H9 (cell line): ENCODE data around the gene ST8SIA5. TPM values are rescaled to one million over a fixed set of nuclear protein-coding genes. Genes with fewer than 3 reads are reported as not detected.

Experiments
- DNase-seq: peaks from one replicate; pipeline ENCODE4 v3.0.0-alpha.2; 2017
- H2AFZ ChIP-seq: one replicate; pipeline ENCODE4 v1.6.1; 2013; ENCODE audit warnings: mild to moderate bottlenecking, low read length, control low read depth, moderate library complexity
- H2AK5ac ChIP-seq: 2 replicates; pipeline ENCODE4 v1.6.1; 2013; ENCODE audit warnings: low read length, control low read depth, mixed read lengths; ENCODE audit not compliant: insufficient read length
- H2BK120ac ChIP-seq: one replicate; pipeline ENCODE4 v1.6.1; 2013; ENCODE audit warnings: low read depth, mild to moderate bottlenecking, low read length, control low read depth, inconsistent platforms; ENCODE audit not compliant: poor library complexity, severe bottlenecking
- H2BK12ac ChIP-seq: 2 replicates; pipeline ENCODE4 v1.6.1; 2013; ENCODE audit warnings: low read length, control low read depth, mixed read lengths, low read depth; ENCODE audit not compliant: insufficient read length
- H2BK15ac ChIP-seq: 2 replicates; pipeline ENCODE4 v1.6.1; 2013; ENCODE audit warnings: low read depth, low read length, control low read depth
- H2BK20ac ChIP-seq: one replicate; pipeline ENCODE4 v1.6.1; 2013; ENCODE audit warnings: low read depth, mild to moderate bottlenecking, low read length, control low read depth, inconsistent platforms; ENCODE audit not compliant: poor library complexity, severe bottlenecking
- H2BK5ac ChIP-seq: 2 replicates; pipeline ENCODE4 v1.6.1; 2013; ENCODE audit warnings: low read length, control low read depth, mixed read lengths; ENCODE audit not compliant: insufficient read length
- H3K14ac ChIP-seq: 2 replicates; pipeline ENCODE4 v1.6.1; 2013; ENCODE audit warnings: low read length, control low read depth; ENCODE audit not compliant: insufficient read depth
- H3K18ac ChIP-seq: 2 replicates; pipeline ENCODE4 v1.6.1; 2013; ENCODE audit warnings: low read depth, mild to moderate bottlenecking, mixed read lengths, low read length, control low read depth; ENCODE audit not compliant: insufficient read length
- H3K23ac ChIP-seq: 2 replicates; pipeline ENCODE4 v1.6.1; 2013; ENCODE audit warnings: low read length, control low read depth, mixed read lengths, low read depth; ENCODE audit not compliant: insufficient read length
- H3K23me2 ChIP-seq: 2 replicates; pipeline ENCODE4 v1.6.1; 2013; ENCODE audit warnings: low read depth, mild to moderate bottlenecking, mixed read lengths, low read length, control low read depth; ENCODE audit not compliant: insufficient read length, poor library complexity, severe bottlenecking
- H3K27ac ChIP-seq: 2 replicates; pipeline ENCODE4 v1.5.1; 2013; ENCODE audit warnings: low read length, control low read depth, mixed read lengths, low read depth; ENCODE audit not compliant: insufficient read length
- H3K27me3 ChIP-seq: 2 replicates; pipeline ENCODE4 v1.6.1; 2013; ENCODE audit warnings: low read length, control low read depth, inconsistent platforms; ENCODE audit not compliant: insufficient read depth
- H3K4ac ChIP-seq: 2 replicates; pipeline ENCODE4 v1.6.1; 2013; ENCODE audit warnings: low read depth, mild to moderate bottlenecking, control low read depth, inconsistent platforms, low read length, moderate library complexity
- H3K4me1 ChIP-seq: 2 replicates; pipeline ENCODE4 v1.6.1; 2013; ENCODE audit warnings: low read length, control low read depth, inconsistent platforms; ENCODE audit not compliant: insufficient read depth
- H3K4me2 ChIP-seq: 2 replicates; pipeline ENCODE4 v1.6.1; 2013; ENCODE audit warnings: low read length, control low read depth, mixed read lengths; ENCODE audit not compliant: insufficient read length, insufficient read depth
- H3K56ac ChIP-seq: 2 replicates; pipeline ENCODE4 v1.6.1; 2013; ENCODE audit warnings: low read depth, mild to moderate bottlenecking, mixed read lengths, low read length, control low read depth; ENCODE audit not compliant: insufficient read length
- H3K79me1 ChIP-seq: 2 replicates; pipeline ENCODE4 v1.6.1; 2013; ENCODE audit warnings: low read depth, mild to moderate bottlenecking, moderate library complexity, low read length, control low read depth, inconsistent platforms; ENCODE audit not compliant: insufficient read depth, poor library complexity, severe bottlenecking
- H3K79me2 ChIP-seq: 2 replicates; pipeline ENCODE4 v1.6.1; 2013; ENCODE audit warnings: low read length, control low read depth, inconsistent platforms; ENCODE audit not compliant: insufficient read depth
- H3K9ac ChIP-seq: 2 replicates; pipeline ENCODE4 v1.6.1; 2013; ENCODE audit warnings: low read length, control low read depth, mixed read lengths; ENCODE audit not compliant: insufficient read length; ENCODE audit errors: extremely low read depth
- H3K9me3 ChIP-seq: one replicate; pipeline ENCODE4 v1.6.1; 2013; ENCODE audit warnings: low read depth, low read length, inconsistent platforms; ENCODE audit not compliant: control insufficient read depth
- H3T11ph ChIP-seq: one replicate; pipeline ENCODE4 v1.6.1; 2013; ENCODE audit warnings: mild to moderate bottlenecking, low read length, control low read depth, inconsistent platforms
- H4K20me1 ChIP-seq: one replicate; pipeline ENCODE4 v1.6.1; 2013; ENCODE audit not compliant: control insufficient read depth, insufficient read length, insufficient read depth
- H4K5ac ChIP-seq: 2 replicates; pipeline ENCODE4 v1.6.1; 2013; ENCODE audit warnings: low read depth, mild to moderate bottlenecking, mixed read lengths, low read length, control low read depth; ENCODE audit not compliant: insufficient read length
- H4K8ac ChIP-seq: replicated peaks from 2 replicates; pipeline ENCODE4 v1.6.1; 2013; ENCODE audit warnings: low read length, control low read depth, mixed read lengths, low read depth; ENCODE audit not compliant: insufficient read length
- H4K91ac ChIP-seq: 2 replicates; pipeline ENCODE4 v1.6.1; 2013; ENCODE audit warnings: low read depth, mild to moderate bottlenecking, moderate library complexity, mixed read lengths, low read length, control low read depth; ENCODE audit not compliant: insufficient read length
- H3K27ac Mint-ChIP-seq, 3 experiments: 2 replicates in 2 of 3; 3 replicates in 1 of 3; pipeline ENCODE4 v1.8.0; 2020 to 2021; ENCODE audit warnings: mixed read lengths in 3 of 3, mild to moderate bottlenecking in 1 of 3, moderate library complexity in 1 of 3
- H3K27me3 Mint-ChIP-seq: 2 replicates; pipeline ENCODE4 v1.8.0; 2021; ENCODE audit warnings: low read depth, mild to moderate bottlenecking, moderate library complexity, mixed read lengths
- H3K36me3 Mint-ChIP-seq, 3 experiments: 2 replicates in 2 of 3; 3 replicates in 1 of 3; pipeline ENCODE4 v1.8.0; 2020 to 2021; ENCODE audit warnings: low read depth in 3 of 3, mixed read lengths in 3 of 3; ENCODE audit not compliant: insufficient read depth in 1 of 3
- H3K4me1 Mint-ChIP-seq, 2 experiments: 2 replicates each; pipeline ENCODE4 v1.8.0; 2020; ENCODE audit warnings: mixed read lengths in 2 of 2
- H3K4me3 Mint-ChIP-seq, 2 experiments: 2 replicates in 1 of 2; 3 replicates in 1 of 2; pipeline ENCODE4 v1.8.0; 2020 to 2021; ENCODE audit warnings: mild to moderate bottlenecking in 2 of 2, mixed read lengths in 2 of 2, moderate library complexity in 1 of 2
- H3K9me3 Mint-ChIP-seq, 2 experiments: 2 replicates in 1 of 2; 3 replicates in 1 of 2; pipeline ENCODE4 v1.8.0; 2020; ENCODE audit warnings: mild to moderate bottlenecking in 2 of 2, mixed read lengths in 2 of 2, moderate library complexity in 1 of 2
- CTCF ChIP-seq: fragments of 200-600 bp; sonication (generic); conservative IDR thresholded peaks from 3 replicates; pipeline ENCODE4 v1.8.0; 2021; ENCODE audit warnings: antibody characterized with exemption, mild to moderate bottlenecking
- WGBS: extraction: QIAGEN DNeasy Blood & Tissue Kit; methylation state at CpG from one replicate; pipeline ENCODE4 v1.1.7; 2013; ENCODE audit warnings: missing lambda C conversion rate, low lambda C conversion rate, mixed read lengths; ENCODE audit not compliant: insufficient read length; ENCODE audit errors: extremely low coverage; 5-methylcytosine and 5-hydroxymethylcytosine counted together
- total RNA-seq: library from RNA; stranded (reverse); gene quantifications from 2 replicates; pipeline ENCODE4 v1.2.1, GENCODE V29; 2021

ST8SIA5 gene
- total RNA-seq, 1 experiment from 2014 or later, result 0.63 TPM

DNA sequence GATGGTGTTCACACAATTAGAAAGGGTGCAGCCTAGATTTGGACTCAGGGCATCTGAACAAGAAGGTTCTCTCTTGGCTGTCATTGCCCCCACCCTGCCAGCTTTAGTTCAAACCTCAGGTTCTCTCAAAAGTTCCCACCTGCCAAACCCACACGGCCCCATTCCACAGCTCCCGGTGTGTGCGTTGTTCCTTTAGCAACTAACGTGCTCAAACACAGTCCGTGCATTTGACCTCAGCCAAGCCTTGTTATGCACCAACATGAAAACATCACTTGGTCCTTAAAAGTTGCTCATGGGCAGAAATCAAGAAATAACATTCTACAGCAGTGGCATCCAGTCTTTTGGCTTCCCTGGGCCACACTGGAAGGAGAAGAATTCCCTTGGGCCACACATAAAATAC lies 131.8 kb downstream of the ST8SIA5 start:
- Mint-ChIP-seq H3K4me3 (no peak overlapping the region), H3K36me3 (no peaks in the 10 kb centered on the region), H3K27ac (peak overlapping the region in 1 of 3 experiments; percentile 65; a peak in 2 of 7 replicates), H3K27me3 (peaks cover 4% of the 10 kb centered on the region), H3K4me1 (peaks cover 0 to 8% of the 10 kb centered on the region in 2 experiments; a peak in 2 of 4 replicates), H3K9me3 (no peaks in the 10 kb centered on the region)
- Histone ChIP-seq H3K23ac (no peak overlapping the region), H3K4me2 (no peak overlapping the region), H2AK5ac (no peak overlapping the region), H4K20me1 (no peaks in the 10 kb centered on the region), H3K79me1 (no peaks in the 10 kb centered on the region), H2BK12ac (no peak overlapping the region), H3K27me3 (no peaks in the 10 kb centered on the region), H3K9ac (no peak overlapping the region), H3K14ac (no peak overlapping the region), H3K4me1 (no peaks in the 10 kb centered on the region), H3K56ac (no peak overlapping the region), H2BK5ac (no peak overlapping the region), H2AFZ (no peak overlapping the region), H4K8ac (no peak overlapping the region), H3K9me3 (no peaks in the 10 kb centered on the region), H4K5ac (no peak overlapping the region), H3K27ac (no peak overlapping the region), H3T11ph (no peak overlapping the region), H3K18ac (no peak overlapping the region), H2BK15ac (no peak overlapping the region), H4K91ac (no peak overlapping the region), H3K23me2 (no peaks in the 10 kb centered on the region), H3K4ac (no peak overlapping the region), H2BK120ac (no peak overlapping the region), H2BK20ac (no peak overlapping the region), H3K79me2 (no peaks in the 10 kb centered on the region)
- WGBS, result no CpG with 5 or more reads among the region's 5 CpGs
- DNase-seq, result no peak
- TF ChIP-seq CTCF, result no peak
